ENCODE measurements around the gene ADCK2. TPM values are rescaled to one million over a fixed set of nuclear protein-coding genes. Genes with fewer than 3 reads are reported as not detected.

Gene ADCK2
- total and polyA plus RNA-seq, 10 of the 15 experiments (the other 5 are each of a cell fraction or from before 2014, with no cell fraction given), result 0.52 to 19.4 (median 13.1) TPM

DNA sequence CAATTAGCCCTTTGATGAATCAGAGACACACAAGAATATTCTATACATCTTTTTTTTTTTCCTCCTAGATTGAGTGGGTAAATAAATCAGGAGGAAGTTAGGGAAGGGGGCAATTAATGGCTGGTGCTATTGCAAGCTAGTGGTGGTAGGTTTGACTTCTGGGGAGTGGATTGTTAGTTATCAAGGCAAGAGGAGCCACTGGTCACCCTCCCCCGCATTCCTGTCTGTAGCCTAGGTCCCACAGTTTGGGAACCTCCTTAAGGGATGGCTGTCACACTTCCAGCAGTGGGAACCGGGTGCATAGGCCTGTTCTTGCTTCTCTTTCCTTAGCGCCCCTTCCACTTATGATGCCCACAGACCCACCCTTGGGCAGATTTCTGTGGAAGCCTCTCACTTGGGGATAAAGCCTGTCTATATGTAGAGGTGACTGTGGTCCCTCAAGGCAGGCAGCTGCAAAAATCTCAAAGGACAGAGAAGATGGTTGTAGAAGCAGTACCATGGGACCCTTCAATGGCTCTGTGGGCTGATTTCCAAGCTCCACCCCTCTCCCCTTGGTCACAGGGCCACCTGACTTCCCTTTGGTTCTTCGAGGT, 2.3 kb upstream of the ADCK2 start (continued):
- TF ChIP-seq, protein P1, sequence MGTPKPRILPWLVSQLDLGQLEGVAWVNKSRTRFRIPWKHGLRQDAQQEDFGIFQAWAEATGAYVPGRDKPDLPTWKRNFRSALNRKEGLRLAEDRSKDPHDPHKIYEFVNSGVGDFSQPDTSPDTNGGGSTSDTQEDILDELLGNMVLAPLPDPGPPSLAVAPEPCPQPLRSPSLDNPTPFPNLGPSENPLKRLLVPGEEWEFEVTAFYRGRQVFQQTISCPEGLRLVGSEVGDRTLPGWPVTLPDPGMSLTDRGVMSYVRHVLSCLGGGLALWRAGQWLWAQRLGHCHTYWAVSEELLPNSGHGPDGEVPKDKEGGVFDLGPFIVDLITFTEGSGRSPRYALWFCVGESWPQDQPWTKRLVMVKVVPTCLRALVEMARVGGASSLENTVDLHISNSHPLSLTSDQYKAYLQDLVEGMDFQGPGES (IDR thresholded peaks at IDR 0.05), result no peak
- no peak for TF ChIP-seq E4F1 (IDR thresholded peaks at IDR 0.05; ENCODE audit: borderline replicate concordance, partially characterized antibody)
- no peak for TF ChIP-seq POLR2A (IDR thresholded peaks at IDR 0.05; ENCODE audit: low read depth, low read length)
- TF ChIP-seq, protein P2, sequence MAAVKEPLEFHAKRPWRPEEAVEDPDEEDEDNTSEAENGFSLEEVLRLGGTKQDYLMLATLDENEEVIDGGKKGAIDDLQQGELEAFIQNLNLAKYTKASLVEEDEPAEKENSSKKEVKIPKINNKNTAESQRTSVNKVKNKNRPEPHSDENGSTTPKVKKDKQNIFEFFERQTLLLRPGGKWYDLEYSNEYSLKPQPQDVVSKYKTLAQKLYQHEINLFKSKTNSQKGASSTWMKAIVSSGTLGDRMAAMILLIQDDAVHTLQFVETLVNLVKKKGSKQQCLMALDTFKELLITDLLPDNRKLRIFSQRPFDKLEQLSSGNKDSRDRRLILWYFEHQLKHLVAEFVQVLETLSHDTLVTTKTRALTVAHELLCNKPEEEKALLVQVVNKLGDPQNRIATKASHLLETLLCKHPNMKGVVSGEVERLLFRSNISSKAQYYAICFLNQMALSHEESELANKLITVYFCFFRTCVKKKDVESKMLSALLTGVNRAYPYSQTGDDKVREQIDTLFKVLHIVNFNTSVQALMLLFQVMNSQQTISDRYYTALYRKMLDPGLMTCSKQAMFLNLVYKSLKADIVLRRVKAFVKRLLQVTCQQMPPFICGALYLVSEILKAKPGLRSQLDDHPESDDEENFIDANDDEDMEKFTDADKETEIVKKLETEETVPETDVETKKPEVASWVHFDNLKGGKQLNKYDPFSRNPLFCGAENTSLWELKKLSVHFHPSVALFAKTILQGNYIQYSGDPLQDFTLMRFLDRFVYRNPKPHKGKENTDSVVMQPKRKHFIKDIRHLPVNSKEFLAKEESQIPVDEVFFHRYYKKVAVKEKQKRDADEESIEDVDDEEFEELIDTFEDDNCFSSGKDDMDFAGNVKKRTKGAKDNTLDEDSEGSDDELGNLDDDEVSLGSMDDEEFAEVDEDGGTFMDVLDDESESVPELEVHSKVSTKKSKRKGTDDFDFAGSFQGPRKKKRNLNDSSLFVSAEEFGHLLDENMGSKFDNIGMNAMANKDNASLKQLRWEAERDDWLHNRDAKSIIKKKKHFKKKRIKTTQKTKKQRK (IDR thresholded peaks at IDR 0.05; ENCODE audit: low read depth, low read length), result no peak
- no peak for TF ChIP-seq PAX8 (IDR thresholded peaks at IDR 0.05)
- TF ChIP-seq, protein P3, sequence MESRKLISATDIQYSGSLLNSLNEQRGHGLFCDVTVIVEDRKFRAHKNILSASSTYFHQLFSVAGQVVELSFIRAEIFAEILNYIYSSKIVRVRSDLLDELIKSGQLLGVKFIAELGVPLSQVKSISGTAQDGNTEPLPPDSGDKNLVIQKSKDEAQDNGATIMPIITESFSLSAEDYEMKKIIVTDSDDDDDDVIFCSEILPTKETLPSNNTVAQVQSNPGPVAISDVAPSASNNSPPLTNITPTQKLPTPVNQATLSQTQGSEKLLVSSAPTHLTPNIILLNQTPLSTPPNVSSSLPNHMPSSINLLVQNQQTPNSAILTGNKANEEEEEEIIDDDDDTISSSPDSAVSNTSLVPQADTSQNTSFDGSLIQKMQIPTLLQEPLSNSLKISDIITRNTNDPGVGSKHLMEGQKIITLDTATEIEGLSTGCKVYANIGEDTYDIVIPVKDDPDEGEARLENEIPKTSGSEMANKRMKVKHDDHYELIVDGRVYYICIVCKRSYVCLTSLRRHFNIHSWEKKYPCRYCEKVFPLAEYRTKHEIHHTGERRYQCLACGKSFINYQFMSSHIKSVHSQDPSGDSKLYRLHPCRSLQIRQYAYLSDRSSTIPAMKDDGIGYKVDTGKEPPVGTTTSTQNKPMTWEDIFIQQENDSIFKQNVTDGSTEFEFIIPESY (IDR thresholded peaks at IDR 0.05), result no peak
- TF ChIP-seq WRNIP1 (IDR thresholded peaks at IDR 0.05; ENCODE audit: borderline replicate concordance, low read depth, low read length), result no peak
- no peak for TF ChIP-seq ZSCAN29 (IDR thresholded peaks at IDR 0.05)
- TF ChIP-seq RUNX3 (IDR thresholded peaks at IDR 0.05; ENCODE audit: low read length), result no peak

All from GM12878 (cell line).